Hematopoietic multipotent progenitor cell (in vitro differentiated cells): ENCODE measurements around the gene SPOCK1. TPM values are rescaled to one million over a fixed set of nuclear protein-coding genes. Genes with fewer than 3 reads are reported as not detected.

Experiments used
- DNase-seq, 3 donors: peaks; one replicate each; pipeline ENCODE4 v3.0.0-alpha.2; 2011 to 2015; ENCODE audit warnings: low read depth in 2 of 3, low spot score in 2 of 3
- total RNA-seq: library from RNA; depleted of rRNA; stranded (reverse); fragments of >200 nt; gene quantifications from one replicate; pipeline ENCODE4 v1.2.3, GENCODE V29; 2012

SPOCK1 gene
- total RNA-seq, 1 donor, result under 0.01 TPM

DNA sequence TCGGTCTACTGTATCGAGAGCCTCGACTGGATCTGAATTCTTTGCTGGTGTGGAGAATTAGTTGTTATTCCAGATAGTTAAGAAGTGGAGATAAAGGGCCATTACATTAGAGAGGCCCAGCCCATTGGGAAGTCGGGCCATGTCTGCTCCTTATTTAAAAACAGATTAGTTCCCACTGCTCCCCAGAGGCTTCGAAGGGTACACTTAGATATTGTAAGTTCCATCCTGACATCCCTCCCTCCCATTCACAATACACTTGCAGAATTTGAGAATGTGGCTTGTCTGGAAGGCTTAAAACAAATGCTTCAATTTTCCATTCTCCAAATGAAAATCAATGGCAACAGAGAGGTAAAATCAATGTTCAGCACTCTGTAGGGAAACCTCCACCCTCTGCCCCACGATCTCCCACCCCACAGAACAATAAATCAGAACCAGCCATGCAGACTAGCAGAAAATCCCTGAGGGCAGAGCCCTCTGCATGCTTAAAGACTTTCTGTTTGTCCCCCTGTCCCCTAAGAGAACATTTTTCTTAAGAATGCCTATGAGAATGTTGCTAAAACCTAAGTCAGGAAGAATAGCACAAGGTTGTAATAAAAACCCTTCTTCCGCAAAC lies 364.1 kb downstream of the SPOCK1 start:
- DNase-seq, result no peak

DNA sequence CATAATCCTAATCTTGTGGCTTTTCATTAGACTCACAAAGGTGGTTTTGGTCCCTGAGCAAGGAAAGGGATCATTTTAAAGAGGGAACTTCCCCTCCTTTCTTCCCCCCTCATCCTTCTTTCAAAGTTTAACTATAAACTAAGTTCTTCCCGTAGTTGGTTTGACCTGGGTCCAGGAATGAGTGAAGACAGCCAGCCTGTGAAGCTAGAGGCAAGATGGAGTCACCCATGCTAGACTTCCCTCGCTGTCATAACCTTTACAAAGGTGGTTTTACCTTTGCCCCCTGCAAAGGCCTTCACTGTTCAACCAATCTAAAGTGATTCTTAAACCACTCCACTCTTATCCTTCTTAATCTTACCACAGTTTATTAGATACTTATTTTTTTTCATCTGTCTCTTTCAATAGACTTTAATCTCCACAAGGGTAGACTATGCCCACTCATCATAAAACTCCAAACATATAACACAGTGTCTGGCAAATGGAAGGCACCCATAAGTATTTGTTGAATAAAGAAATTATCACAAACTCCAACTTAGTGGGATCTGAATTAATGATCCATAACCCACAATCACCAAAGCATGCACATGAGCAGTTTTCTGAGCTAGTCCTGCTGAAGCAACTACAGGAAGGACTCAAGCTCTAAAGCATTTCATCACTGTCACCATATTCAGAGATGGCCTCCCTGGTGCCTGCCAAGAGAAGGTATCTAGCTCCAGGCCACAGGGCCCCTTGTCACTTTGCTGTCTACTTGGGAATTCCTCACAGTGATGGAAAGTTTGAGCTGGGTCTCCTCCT lies 369.0 kb downstream of the SPOCK1 start:
- no peak for DNase-seq

DNA sequence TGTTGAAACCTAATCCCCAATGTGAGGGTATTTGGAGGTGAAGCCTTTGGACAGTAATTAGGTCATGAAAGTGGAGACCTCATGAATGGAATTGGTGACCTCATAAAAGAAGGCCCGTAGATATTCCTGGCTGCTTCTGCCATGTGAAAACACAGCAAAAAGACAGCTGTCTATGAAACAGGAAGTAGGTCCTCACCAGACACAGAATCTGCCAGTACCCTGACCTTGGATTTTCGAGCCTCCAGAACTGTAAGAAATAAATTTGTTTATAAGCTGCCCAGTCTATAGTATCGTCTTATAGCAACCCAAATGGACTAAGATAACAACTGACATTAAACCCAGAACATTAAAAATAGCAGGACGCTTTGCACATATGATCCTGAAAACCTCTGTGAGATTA lies 371.1 kb downstream of the SPOCK1 start:
- no peak for DNase-seq

DNA sequence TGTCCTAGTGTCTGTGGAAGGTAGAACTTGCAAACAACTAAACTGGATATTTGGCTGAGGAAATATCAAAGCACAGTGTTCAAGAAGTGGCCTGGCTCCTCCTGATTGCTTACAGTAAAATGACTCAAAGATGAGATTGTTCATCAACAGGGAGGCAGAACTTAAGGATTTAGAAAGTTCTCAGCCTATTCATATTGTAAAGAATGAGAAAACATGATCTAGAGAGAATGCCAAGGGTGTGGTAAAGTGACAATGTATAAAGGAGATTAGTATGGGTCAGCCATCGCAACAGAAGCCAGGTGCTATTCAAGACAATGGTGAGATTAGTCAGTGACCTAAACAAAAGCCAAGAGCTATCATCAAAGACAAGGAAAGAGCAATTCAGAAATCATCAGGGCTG lies 372.3 kb downstream of the SPOCK1 start:
- DNase-seq, result no peak

DNA sequence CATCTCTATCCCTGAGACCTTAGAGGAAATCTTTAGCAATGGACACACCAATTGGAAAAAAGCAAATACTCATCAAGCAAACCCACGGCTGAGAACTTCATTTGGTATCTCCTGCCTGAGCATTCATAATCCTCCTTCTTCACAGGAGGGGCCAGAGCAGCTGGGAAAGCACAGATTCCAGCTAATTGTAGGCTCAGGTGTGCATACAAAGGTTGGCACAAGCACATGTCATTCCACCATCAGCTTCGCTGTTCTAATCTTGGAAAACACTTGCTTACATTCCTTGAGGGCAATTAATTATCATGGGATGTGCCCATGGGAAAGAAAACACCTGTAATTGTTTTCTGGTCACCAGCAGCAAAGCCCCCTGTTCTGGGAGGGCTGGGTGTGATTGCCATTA lies 376.6 kb downstream of the SPOCK1 start:
- DNase-seq, result no peak

DNA sequence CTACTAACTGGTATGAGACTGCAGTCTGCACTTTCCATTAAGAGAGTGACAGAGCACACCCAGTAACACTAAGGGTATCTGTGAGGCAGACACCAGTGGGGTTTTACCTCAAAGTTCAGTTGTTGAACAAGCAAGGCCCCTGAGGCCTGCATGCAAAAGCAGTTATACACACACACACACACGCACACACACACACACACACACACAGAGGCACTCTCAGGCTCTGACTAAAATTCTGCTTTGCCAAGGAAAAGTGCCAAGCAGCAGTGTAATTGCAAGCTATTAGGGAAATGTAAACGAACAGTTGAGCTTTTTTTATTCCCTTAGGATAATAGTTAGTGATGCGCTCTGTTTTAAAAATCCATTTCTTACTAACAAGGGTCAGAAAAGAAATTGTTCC lies 377.1 kb downstream of the SPOCK1 start:
- no peak for DNase-seq

DNA sequence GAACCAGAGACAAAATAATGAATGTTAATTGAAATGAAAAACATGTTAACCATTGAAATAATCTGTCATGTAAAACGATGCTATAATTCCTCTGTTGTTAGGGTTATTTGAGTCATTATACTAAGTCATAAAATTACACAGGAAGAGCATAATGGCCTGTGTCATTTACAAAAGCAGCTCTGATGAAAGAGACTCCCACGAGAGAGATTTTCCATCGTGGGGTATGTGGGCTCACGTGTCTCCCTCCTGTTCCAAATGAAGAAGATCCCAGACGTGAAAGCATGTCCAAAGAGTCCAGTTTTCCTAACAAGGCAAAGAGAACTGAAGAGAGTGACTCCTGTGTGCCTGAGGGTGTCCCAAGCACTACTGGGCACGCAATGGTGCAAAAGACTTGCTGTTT lies 379.8 kb downstream of the SPOCK1 start:
- DNase-seq, result no peak

DNA sequence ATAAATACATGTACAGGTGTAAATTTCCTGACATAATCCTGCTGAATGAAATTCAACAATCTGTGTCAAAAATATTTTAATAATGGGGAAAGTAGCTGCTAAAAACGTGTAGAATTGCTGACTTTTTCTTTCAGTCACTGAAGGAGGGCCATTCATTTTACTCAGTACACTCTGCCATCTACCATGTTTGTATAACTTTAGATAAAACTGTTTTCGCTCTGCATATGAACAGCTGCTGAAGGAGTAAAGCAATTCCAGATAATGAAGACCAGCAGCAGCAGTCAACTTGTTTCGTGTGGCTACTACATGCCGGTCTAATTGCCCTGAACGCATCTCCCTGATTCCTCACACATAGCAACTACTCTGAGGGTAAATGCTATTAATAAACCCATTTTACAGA lies 380.5 kb downstream of the SPOCK1 start:
- no peak for DNase-seq

DNA sequence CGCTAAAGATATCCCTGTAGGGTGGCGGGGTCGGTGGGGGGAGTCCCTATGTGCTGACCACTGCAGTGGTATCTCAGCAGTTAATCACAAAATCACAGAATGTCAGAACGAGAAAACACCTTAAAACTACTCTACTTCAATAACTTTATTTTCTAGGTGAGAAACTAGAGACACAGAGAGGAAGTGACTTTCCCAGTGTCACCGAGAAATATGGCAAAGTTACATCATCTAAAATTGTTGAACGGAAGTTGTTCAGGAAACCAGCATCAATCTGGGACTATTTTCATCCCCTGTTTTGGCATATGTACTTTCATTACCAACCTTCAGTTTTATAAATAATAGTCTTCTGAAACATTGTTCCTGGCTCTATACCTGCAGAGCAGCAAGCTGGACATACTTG lies 384.0 kb downstream of the SPOCK1 start:
- peak in 2 of 3 donors; percentile 4 for DNase-seq

DNA sequence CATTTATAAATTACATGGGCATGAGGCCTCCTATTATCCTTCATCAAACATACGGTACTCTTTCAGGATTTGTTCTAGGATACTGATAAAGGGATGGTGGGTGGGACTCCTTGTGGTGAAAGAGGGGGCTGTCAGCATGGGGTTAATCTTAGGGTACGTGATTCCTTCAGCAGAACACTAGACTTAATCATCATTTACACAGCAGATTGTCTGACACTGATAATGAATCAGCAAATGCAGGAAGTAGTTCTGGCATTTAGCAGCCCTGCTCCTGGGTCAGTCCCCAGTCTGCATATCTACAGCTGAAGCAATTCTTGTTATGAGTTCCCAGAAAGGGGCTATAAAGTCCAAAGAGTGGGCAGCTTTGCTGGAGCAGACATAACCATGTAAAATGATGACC lies 384.6 kb downstream of the SPOCK1 start:
- DNase-seq, result peak in 1 of 3 donors; percentile 6

DNA sequence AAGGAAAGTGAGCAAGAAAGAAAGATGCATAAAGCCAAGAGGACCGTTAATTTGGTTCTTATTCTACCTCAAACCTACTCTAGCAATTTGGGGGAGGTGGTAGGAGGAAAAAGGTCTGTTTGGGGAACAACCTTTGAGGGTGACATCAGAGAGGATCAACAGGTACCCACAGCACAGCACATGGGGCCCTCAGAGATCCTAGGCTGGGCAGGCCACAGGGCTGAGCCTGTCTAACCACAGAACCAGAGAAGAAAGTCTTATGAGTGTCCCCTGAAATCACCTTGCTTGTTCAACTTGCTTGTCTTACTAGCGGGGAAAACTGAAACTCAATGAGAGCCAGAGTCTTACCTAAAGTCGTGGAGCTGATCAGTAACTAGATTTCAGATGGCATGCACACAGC lies 385.2 kb downstream of the SPOCK1 start:
- no peak for DNase-seq

DNA sequence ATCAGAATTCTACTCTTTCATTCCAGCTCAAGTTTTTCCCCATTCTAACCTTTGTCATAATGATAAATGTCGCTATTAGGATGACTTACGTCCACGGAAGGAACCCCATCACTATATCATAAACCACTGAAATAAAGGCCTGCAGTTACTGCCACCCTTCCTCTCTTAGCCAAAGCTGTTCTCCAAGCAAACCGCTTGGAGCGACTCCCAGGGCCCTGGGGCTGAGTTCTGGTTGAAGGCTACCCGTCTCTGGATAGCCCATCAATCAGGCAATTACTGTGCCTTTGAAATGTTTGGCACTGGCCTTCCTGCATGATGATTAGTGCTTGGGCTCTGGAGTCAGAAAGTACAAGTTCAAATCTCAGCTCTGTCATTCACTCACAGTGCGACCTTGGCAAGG lies 386.0 kb downstream of the SPOCK1 start:
- DNase-seq, result no peak

DNA sequence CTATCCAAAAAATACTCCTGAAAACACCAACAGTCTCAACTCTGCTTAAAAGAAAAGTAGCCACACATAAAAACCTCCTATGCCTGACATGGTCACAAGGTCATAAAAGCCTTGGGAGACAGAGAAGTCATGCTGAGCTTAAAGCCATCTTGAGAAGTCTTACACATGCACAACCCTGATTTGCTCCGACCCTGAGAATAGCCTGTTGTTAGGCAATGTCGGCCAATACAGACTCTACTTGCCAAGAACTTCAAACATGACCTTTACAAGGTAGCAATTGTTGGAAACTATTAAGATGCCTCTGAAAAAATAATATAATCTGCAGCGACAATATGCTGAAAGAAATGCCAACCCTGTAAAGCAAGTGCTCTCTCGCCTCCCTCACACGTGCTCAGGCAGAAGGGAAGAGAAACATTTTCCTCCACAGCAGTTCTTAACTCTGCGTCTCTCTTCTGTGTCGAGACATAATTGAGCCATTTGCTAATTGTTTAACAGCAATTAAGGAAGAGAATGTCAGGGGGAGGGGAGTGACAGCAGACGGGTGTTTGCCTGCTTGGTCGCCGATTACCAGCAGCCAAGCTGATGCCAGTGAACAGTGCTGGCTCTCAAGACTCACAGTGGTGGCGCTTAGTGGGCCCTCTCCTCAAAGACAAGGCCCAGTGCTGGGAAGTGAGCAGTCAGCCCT lies 393.6 kb downstream of the SPOCK1 start:
- DNase-seq, result no peak

DNA sequence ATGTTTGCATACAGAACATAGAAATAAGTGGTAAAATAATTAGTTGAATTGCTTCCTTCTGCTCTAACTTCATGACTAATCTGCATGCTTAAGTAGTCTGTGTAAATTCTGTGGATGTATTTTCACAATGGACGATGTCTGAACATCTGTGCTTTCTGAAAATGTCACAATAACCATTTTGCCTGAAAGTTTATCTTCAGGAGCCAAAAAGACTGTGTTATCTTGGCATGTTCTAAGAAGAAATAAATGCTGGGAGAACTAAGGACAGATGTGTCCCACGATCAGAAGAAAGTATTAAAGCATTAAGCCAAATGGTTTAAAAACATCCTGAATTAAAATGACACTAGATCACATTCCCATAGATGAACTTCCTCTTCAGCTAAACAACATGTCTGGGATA lies 397.6 kb downstream of the SPOCK1 start:
- DNase-seq, result no peak

DNA sequence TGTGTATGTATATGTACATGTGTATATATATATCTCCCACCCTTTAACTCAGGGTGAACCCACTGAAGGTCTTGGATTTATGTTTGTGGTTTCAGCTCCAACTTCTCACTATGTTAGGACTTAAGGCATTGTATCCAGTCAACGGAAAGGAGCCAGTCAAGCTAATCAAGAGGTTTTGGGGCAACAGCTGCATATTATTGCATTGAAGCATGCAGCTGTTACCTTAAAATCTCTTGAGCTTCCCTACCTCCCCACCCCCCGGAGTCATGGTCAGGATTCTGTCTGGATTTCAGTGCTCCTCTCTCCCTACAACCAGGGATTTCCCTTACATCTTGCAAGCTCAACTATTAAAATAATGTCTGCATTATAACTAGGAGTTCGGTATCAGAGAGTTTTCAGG lies 399.5 kb downstream of the SPOCK1 start:
- no peak for DNase-seq

DNA sequence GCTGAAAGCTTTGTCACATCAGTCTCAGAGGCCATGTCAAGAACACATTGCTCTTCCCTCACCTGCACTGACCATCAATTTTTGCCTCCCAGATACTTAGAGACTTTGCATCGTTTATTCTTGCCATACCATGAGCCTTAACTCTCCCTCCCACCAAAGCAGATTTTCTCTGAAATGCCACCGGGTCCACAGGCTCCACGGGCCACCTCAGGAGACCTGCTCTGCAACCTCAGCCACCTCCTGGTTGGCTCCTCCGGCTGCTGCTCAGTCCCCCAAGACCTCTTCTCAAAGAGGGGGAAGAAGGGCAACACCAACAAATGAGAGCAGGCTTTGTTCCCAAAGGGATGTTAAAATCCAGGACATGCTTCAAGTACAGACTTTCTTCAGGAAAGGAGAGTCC lies 400.5 kb downstream of the SPOCK1 start:
- DNase-seq, result no peak

DNA sequence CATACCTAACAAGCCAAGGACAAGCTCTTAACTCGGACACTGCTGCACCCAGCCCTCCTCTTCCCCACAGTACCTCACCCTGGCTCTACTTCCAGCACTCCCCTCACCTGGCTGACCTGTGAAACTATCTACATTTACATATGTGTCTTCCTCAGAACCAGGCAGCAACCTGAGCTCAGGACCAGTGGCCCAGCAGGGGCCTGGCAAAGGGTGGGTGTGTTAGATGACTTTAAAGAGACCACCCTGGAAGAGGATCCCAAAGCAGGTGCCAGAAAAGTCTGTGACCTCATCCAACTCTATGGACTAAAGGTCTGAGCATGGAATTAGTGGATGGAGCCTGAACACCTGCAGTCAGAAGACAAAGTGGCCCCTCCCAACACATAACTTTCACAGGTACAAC lies 400.9 kb downstream of the SPOCK1 start:
- no peak for DNase-seq

DNA sequence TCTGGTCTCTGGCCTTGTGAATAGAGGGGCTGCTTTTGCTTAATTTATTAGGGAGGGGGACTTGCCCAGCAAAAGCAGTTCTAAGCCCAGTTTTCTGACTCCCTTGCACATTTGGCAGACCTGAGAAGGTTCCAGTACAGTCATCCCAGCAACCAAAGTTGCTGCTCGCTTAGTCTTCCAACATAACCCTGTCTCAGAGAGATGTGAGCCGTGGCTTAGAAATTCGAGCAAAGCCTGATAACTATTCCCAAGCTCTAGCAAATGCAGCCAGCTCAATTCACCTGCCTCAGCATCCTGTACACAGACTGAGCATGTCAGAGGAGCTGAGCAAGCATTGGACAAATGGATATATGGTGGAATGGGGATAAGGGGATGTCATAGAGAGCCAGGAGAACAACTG lies 401.9 kb downstream of the SPOCK1 start:
- no peak for DNase-seq

DNA sequence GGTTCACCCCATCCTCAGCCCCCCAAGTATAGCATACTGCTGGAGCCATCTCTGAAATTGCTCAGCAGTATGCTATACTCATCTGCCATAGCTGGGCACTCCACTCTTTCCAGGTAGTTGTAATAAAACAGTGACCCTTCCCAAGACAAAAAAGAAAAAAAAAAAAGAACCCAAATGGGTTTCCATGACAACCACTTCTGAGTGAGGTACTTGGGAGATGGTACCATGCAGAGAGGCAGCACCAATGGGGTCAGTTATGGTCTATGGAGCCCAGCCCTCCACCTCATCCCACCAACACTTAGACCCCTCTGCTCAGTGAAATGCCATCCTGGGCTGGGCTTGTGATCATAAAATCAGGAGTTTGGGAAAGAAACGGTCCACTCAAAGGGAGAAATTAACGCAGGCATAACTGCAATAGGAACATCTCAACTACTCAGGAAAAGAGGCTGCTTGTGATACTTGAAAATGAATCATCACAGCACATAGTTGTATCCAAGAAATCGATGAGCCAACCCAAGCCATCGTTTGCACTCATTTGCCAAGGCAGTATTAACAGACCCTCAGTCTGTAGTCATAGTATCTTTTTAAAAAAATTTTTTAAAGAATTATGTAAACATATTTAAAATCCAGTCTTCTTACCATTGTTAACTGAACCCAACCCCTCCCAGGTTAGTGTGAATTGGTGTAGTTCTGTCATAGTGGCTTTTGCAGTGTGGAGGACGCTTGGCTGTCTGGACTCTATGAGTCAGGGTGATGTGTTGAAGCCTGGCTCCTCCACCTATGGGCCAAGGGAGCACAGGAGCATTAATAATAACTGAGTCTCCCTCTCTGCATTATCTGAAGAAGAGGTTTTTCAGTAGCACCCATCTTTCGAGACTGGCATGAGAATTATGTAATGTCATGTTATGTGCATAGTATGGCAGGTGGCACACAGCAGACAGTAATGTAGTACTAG lies 402.7 kb downstream of the SPOCK1 start:
- DNase-seq, result no peak

DNA sequence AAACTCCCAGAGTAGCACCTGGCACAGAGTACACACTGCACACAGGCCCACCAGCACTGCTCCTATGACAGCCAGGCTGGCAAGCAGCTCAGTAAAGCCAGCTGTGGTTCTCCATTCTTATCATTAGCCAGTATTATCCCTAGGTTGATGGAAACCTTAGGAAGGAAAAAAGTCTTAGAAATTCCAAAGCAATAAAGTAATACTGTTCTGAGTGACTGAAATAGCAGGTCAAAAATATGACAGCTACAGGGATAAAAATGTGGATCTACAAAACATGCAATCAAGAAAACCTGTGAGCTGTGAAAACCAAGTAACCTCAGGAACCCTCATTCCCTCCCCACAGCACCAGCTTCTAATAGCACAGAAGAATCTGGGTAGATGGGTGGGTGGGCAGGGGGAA lies 403.5 kb downstream of the SPOCK1 start:
- no peak for DNase-seq

DNA sequence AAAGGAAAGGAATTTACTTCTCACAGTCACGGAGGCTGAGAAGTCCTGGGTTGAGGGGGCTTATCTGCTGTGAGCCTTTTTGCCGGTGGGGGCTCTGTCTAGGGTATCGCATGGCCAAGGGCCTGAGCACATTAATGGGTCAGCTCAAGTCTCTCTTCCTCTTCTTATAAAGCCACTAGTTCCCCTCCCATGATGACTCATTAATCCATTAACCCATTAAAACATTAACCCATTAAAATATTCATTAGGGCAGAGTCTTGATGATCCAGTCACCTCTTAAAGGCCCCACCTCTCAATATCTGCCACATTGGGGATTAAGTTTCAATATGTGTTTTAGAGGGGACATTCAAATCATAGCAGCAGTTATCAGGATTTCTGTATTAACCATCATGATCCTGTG lies 406.3 kb downstream of the SPOCK1 start:
- no peak for DNase-seq
